GM18873 (cell line): ENCODE data around the gene DKK2.
"Not testable (repeated sequence)": the region's sequence is repeated elsewhere in the genome, so short reads cannot be mapped to it uniquely, and the experiment has no call there.

Experiments
- ATAC-seq: cut with Tn5 transposase; IDR thresholded peaks from one replicate; pipeline ENCODE4 v1.9.1; 2021; ENCODE audit warnings: mild to moderate bottlenecking, moderate library complexity, moderate number of reproducible peaks; ENCODE audit not compliant: unreplicated experiment, low FRiP score

The DKK2 gene

DNA sequence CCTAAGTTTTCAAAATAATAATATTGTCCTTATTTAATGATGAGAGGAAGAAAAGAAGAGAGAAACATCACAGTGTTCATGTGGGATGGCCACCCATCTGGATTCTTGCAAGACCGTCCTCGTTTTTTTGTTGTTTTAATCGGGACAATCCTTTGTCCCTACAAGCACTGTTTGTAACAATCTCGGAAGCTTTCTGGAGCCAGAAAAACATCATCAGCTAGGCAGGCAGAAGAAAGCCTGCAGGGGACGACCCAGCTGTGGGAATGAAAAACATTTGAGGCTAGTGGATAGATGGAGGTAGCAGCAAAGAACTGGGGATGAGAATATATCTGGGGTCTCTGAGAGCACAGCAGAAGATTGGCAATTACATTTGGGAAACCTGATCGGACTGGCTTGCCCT is 105.6 kb downstream of the DKK2 start:
- no peak for ATAC-seq

GRCh38 chr4:106929248-106929647 is 106.9 kb downstream of the DKK2 start:
- ATAC-seq: no peak

DNA sequence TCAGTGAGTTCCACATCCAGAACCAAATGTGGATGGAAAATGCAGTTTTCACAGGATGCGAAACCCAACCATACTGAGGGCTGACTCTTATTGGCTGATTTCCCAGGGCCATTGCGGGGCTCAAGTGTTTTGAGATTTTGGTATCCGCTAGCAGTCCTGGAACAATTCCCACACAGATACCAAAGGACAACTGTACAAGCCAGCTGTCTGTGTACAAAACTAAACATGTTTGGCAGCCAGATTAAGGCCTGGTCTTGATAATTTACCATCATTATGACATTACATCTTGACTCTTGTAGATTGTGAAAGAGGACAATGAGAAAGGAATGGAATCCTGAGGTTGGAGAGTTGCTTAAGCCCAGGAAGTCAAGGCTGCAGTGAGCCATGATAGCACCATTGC is 121.9 kb downstream of the DKK2 start:
- ATAC-seq: no peak

GRCh38 chr4:106909486-106910188 is 126.5 kb downstream of the DKK2 start:
- no peak for ATAC-seq

GRCh38 chr4:106908049-106908448 is 128.1 kb downstream of the DKK2 start:
- not testable (repeated sequence) for ATAC-seq

GRCh38 chr4:106907216-106907615 is 128.9 kb downstream of the DKK2 start:
- no peak for ATAC-seq

DNA sequence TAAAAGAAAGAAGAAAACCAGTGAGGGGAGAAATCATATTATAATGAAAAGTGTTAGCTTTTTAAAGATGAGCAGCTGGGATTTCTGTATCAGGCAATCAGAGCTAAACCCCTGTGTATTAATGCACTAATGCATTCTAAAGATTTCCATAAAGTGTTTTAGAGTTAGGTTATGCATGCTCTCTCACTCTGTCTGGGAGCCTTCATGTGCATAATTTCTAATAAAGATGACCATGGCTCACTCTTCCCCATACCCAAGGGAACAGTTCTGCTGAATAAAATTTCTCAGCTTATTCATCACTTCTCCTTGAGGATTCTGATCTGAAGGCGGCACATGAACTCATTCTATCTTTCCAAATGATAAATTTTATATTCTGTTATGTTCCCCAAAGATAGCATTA is 129.4 kb downstream of the DKK2 start:
- ATAC-seq: no peak

- ATAC-seq: no peak
These were observed 137.4 kb downstream of the DKK2 start for GRCh38 chr4:106898621-106899230.

GRCh38 chr4:106893903-106894302 is 142.2 kb downstream of the DKK2 start:
- ATAC-seq: no peak

GRCh38 chr4:106893395-106893881 is 142.7 kb downstream of the DKK2 start:
- no peak for ATAC-seq

- no peak for ATAC-seq
These were observed 143.3 kb downstream of the DKK2 start for GRCh38 chr4:106892786-106893185.

GRCh38 chr4:106875340-106875739 is 160.8 kb downstream of the DKK2 start:
- no peak for ATAC-seq
